ENCODE data around the gene SLC6A17.

GRCh38 chr1:110250008-110250407 is 99.7 kb downstream of the SLC6A17 start:
- TF ChIP-seq POLR2A (IDR thresholded peaks at IDR 0.05): no peak
- TF ChIP-seq CTCF (IDR thresholded peaks at IDR 0.05): no peak
